ENCODE measurements around the gene RAB3A. TPM values are rescaled to one million over a fixed set of nuclear protein-coding genes. Genes with fewer than 3 reads are reported as not detected.

The RAB3A gene

GRCh38 chr19:18150776-18151624 is 52.8 kb downstream of the RAB3A start:
- H3K14ac ChIP-seq (ENCODE audit: low read length in 2 of 2): no peak overlapping the region
- no peak overlapping the region for H3K23ac ChIP-seq (ENCODE audit: low read length in 2 of 2)
- H3K9ac ChIP-seq (ENCODE audit: low read length): peak overlapping the region; percentile 94
- no peaks in the 10 kb centered on the region for H3K27me3 ChIP-seq (ENCODE audit: control insufficient read depth in 1 of 2, insufficient read depth in 1 of 2, low read length in 2 of 2)
- no peak overlapping the region for H2AK5ac ChIP-seq (ENCODE audit: low read length, severe bottlenecking)
- H4K8ac ChIP-seq (ENCODE audit: low read length): no peak overlapping the region
- H2BK120ac ChIP-seq (ENCODE audit: low read depth, low read length): no peak overlapping the region
- peaks cover 2% of the 10 kb centered on the region for H3K79me1 ChIP-seq (replicated peaks; ENCODE audit: low read length, poor library complexity, severe bottlenecking)
- H2BK12ac ChIP-seq (ENCODE audit: low read length in 2 of 2): no peak overlapping the region
- WGBS: 91% methylated on average over 18 of the region's 18 CpGs
- no peaks in the 10 kb centered on the region for H3K9me3 ChIP-seq (ENCODE audit: control insufficient read depth, low read length)
- H2AFZ ChIP-seq (ENCODE audit: low read depth, low read length): no peak overlapping the region
- no peak overlapping the region for H3K27ac ChIP-seq (ENCODE audit: low read length, poor library complexity, severe bottlenecking)
- H2BK5ac ChIP-seq (ENCODE audit: low read depth, low read length, poor library complexity, severe bottlenecking): no peak overlapping the region
- H3K4me2 ChIP-seq (ENCODE audit: low read length, poor library complexity, severe bottlenecking): no peak overlapping the region
- H2BK15ac ChIP-seq (ENCODE audit: low read depth, poor library complexity, severe bottlenecking): no peak overlapping the region
- no peak overlapping the region for H3K18ac ChIP-seq (ENCODE audit: low read depth in 1 of 2, low read length in 2 of 2)
- H3K4me1 ChIP-seq (ENCODE audit: control insufficient read depth, insufficient read depth, low read depth, low read length): peaks cover 20% of the 10 kb centered on the region
- peaks cover 6 to 46% of the 10 kb centered on the region in 2 experiments for H3K36me3 ChIP-seq (ENCODE audit: control insufficient read depth in 1 of 2, insufficient read depth in 2 of 2, low read depth in 1 of 2, low read length in 2 of 2)
- no peak overlapping the region for H4K91ac ChIP-seq (ENCODE audit: low read length)
- no peak overlapping the region for H3K4ac ChIP-seq (ENCODE audit: low read depth in 1 of 2, low read length in 2 of 2)
- no peak for DNase-seq
- H3K4me3 ChIP-seq (ENCODE audit: insufficient read depth in 1 of 2, low read depth in 1 of 2, low read length in 2 of 2): no peak overlapping the region

- Histone ChIP-seq H3K9me3 (ENCODE audit: control insufficient read depth, low read length) (no peaks in the 10 kb centered on the region), H3K79me1 (replicated peaks; ENCODE audit: low read length, poor library complexity, severe bottlenecking) (peaks cover 2% of the 10 kb centered on the region), H3K4me3 (ENCODE audit: insufficient read depth in 1 of 2, low read depth in 1 of 2, low read length in 2 of 2) (no peak overlapping the region), H3K4ac (ENCODE audit: low read depth in 1 of 2, low read length in 2 of 2) (no peak overlapping the region), H2BK120ac (ENCODE audit: low read depth, low read length) (no peak overlapping the region), H3K36me3 (ENCODE audit: control insufficient read depth in 1 of 2, insufficient read depth in 2 of 2, low read depth in 1 of 2, low read length in 2 of 2) (peaks cover 11 to 51% of the 10 kb centered on the region in 2 experiments), H3K14ac (ENCODE audit: low read length in 2 of 2) (no peak overlapping the region), H2AK5ac (ENCODE audit: low read length, severe bottlenecking) (no peak overlapping the region), H3K4me2 (ENCODE audit: low read length, poor library complexity, severe bottlenecking) (no peak overlapping the region), H3K4me1 (ENCODE audit: control insufficient read depth, insufficient read depth, low read depth, low read length) (peaks cover 11% of the 10 kb centered on the region), H3K23ac (ENCODE audit: low read length in 2 of 2) (no peak overlapping the region), H4K91ac (ENCODE audit: low read length) (no peak overlapping the region), H3K9ac (ENCODE audit: low read length) (no peak overlapping the region), H4K8ac (ENCODE audit: low read length) (no peak overlapping the region), H3K18ac (ENCODE audit: low read depth in 1 of 2, low read length in 2 of 2) (no peak overlapping the region), H2BK5ac (ENCODE audit: low read depth, low read length, poor library complexity, severe bottlenecking) (no peak overlapping the region), H2BK12ac (ENCODE audit: low read length in 2 of 2) (no peak overlapping the region), H3K27ac (ENCODE audit: low read length, poor library complexity, severe bottlenecking) (no peak overlapping the region), H2BK15ac (ENCODE audit: low read depth, poor library complexity, severe bottlenecking) (no peak overlapping the region), H3K27me3 (ENCODE audit: control insufficient read depth in 1 of 2, insufficient read depth in 1 of 2, low read length in 2 of 2) (no peaks in the 10 kb centered on the region), H2AFZ (ENCODE audit: low read depth, low read length) (no peak overlapping the region)
- no peak for DNase-seq
- WGBS: 96% methylated on average over 14 of the region's 16 CpGs
Measured at GRCh38 chr19:18149596-18149975, 54.3 kb downstream of the RAB3A start.

- no peaks in the 10 kb centered on the region for H3K27me3 ChIP-seq (ENCODE audit: control insufficient read depth in 1 of 2, insufficient read depth in 1 of 2, low read length in 2 of 2)
- H3K4me3 ChIP-seq (ENCODE audit: insufficient read depth in 1 of 2, low read depth in 1 of 2, low read length in 2 of 2): no peak overlapping the region
- no peak overlapping the region for H2AFZ ChIP-seq (ENCODE audit: low read depth, low read length)
- no peak overlapping the region for H2BK15ac ChIP-seq (ENCODE audit: low read depth, poor library complexity, severe bottlenecking)
- H3K9me3 ChIP-seq (ENCODE audit: control insufficient read depth, low read length): no peaks in the 10 kb centered on the region
- H3K4me2 ChIP-seq (ENCODE audit: low read length, poor library complexity, severe bottlenecking): no peak overlapping the region
- H4K91ac ChIP-seq (ENCODE audit: low read length): no peak overlapping the region
- H2BK12ac ChIP-seq (ENCODE audit: low read length in 2 of 2): no peak overlapping the region
- H3K14ac ChIP-seq (ENCODE audit: low read length in 2 of 2): no peak overlapping the region
- DNase-seq: no peak
- no peak overlapping the region for H3K9ac ChIP-seq (ENCODE audit: low read length)
- peaks cover 24 to 70% of the 10 kb centered on the region in 2 experiments for H3K36me3 ChIP-seq (ENCODE audit: control insufficient read depth in 1 of 2, insufficient read depth in 2 of 2, low read depth in 1 of 2, low read length in 2 of 2)
- no peak overlapping the region for H3K27ac ChIP-seq (ENCODE audit: low read length, poor library complexity, severe bottlenecking)
- H2BK120ac ChIP-seq (ENCODE audit: low read depth, low read length): no peak overlapping the region
- H3K4ac ChIP-seq (ENCODE audit: low read depth in 1 of 2, low read length in 2 of 2): no peak overlapping the region
- no peak overlapping the region for H3K23ac ChIP-seq (ENCODE audit: low read length in 2 of 2)
- no peak overlapping the region for H2AK5ac ChIP-seq (ENCODE audit: low read length, severe bottlenecking)
- WGBS: 91% methylated on average over 10 of the region's 13 CpGs
- no peak overlapping the region for H2BK5ac ChIP-seq (ENCODE audit: low read depth, low read length, poor library complexity, severe bottlenecking)
- peaks cover 2% of the 10 kb centered on the region for H3K79me1 ChIP-seq (replicated peaks; ENCODE audit: low read length, poor library complexity, severe bottlenecking)
- H4K8ac ChIP-seq (ENCODE audit: low read length): no peak overlapping the region
- no peak overlapping the region for H3K18ac ChIP-seq (ENCODE audit: low read depth in 1 of 2, low read length in 2 of 2)
- H3K4me1 ChIP-seq (ENCODE audit: control insufficient read depth, insufficient read depth, low read depth, low read length): peaks cover 6% of the 10 kb centered on the region
Measured at GRCh38 chr19:18147396-18147795, 56.4 kb downstream of the RAB3A start.

Small RNA genes within 50 kb of the gene (small RNA-seq; reads per million reads assigned to genes)
- not detected for gene IFI30 (ENCODE audit: low read depth)
